Stimulated activated CD4-positive, alpha-beta T cell treated with anti-CD3 and anti-CD28 coated beads, Interleukin-4, amount 100 ng/mL, for 1 hour (primary cell): ENCODE measurements around the gene SLC2A9.

Experiments
- DNase-seq: peaks from one replicate; pipeline ENCODE4 v3.0.0-alpha.2; 2020

The SLC2A9 gene

DNA sequence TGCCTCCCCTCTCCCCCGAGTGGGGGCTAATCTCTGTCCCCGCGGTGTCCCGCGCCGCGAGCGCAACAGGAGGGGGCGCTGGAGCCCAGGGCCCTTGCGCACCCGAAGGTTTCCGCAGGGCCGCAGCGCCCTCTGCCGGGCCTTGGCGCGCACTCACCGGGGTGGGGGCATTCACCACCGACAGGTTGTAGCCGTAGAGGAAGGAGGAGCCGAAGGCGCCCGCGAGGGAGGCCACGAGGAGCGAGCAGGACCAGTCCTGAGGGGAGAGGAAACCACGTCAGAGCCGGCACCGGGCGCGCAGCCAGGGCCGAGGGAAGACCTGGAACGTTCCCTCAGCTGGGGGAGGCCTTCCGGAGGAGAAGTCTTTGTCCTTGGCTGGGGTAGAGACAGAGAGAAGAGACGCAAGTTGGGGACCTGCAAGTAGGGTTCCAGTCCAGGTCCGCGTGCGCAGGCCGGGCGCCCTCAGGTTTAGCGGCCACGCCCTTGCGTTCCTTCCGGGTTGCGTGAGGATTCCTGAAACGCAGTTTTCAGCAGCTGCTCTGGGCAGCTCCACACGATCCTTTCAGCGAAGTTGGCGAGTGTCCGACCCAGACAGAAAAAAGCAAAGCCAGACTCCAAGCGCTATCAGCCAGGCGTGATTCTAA, 2.4 kb downstream of the SLC2A9 start:
- DNase-seq, result peak; percentile 90

DNA sequence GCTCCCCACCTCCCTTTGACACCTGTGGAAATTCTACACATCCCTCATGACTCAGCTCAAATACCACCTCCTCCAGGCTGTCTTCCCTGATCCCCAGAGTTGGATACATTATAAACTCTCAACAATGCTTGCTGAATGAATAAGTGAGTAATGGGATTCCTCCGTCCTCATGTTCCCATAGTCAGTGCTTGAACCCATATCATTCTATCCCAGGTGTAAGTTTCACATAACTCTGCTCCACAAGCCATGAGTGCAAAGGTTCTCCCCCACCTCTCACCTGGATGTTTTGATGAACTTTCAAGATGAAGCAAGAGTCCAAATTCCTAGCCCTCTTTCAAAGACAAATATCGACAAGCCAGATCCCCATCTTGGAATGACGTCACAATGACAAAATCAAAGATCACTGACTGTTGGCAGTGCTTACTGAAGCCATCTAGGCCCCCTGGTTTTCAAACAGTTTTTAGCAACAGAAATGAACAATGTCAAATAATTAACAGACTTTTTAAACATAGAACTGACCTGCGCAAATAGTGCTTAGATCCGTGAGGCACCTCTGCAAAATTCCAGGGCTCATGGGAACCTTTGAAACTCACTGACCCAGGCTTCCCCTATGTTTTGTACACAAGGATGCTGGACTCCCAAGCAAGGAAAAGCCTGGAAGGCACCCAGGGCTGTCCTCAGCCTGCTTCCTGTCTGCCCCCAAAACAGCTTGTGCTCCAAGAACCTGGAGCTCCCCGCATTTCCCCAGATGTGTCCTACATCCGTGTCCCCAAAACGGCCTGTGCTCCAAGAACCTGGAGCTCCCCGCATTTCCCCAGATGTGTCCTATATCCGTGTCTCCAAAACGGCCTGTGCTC, 4.0 kb downstream of the SLC2A9 start:
- DNase-seq, result no peak

DNA sequence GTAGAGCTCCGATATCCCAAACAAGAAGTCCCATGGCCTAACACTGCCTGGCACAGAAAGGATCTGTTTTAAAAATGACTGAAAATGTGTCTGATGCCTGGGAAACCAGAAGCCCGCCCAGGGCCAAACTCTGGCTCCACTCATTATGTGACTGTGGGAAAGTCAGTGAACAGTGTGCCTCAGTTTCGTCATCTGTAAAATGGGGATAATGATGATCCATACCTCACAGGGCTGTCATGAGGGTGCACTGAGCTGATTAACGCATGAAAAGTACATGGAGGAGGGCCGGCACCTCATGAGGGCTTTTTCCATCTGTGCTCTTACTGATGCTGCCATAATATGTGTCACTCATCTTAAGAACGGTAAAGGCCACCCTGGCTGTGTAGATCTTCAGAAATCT, 5.1 kb downstream of the SLC2A9 start:
- DNase-seq, result no peak

DNA sequence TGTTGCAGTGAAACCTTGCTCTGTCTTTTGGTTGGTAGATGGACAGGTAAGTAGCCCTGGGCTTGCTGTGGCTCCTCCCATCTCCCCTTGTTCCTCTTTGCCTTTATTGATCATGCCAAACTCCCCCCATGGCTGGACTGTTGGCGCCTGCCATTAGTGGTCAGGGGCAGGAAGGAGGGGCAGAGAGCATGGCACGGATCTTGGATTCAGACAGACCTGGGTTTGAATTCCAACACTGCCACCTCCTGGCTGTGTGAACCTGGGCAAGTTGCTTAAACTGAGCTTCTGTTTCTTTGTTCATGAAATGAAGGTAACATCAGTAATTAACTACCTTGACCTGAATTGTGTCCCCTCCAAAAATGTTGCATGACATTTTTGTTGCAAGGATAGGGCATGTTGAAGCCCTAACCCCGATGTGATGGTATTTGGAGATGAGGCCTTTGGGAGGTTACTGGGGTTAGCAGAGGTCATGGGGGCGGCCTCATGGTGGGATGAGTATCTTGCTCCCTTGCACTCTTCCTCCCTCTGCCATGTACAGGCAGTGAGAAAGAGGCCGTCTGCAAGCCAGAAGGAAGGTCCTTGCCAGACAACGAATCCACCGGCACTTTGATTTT, 6.0 kb downstream of the SLC2A9 start:
- DNase-seq, result no peak

DNA sequence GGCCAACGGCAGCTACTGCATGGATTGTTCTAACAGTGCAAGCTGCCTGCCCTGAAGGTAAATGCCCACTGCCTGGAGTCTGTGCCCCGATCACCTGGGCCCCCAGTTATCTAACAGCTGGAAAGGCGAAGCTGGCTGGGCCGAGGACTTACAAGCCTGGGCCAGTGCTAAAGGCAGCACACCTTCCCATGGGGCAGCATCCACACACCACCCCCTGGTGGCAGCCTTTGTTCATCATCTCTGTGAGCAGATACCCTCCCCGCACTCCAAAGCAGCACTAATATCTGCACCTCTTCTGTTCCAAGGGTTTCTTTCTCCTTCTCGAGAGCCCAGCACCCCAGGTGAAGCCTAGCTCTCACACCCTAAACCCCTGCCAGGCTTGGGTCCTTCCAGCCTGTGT, 7.6 kb downstream of the SLC2A9 start:
- peak; percentile 38 for DNase-seq

DNA sequence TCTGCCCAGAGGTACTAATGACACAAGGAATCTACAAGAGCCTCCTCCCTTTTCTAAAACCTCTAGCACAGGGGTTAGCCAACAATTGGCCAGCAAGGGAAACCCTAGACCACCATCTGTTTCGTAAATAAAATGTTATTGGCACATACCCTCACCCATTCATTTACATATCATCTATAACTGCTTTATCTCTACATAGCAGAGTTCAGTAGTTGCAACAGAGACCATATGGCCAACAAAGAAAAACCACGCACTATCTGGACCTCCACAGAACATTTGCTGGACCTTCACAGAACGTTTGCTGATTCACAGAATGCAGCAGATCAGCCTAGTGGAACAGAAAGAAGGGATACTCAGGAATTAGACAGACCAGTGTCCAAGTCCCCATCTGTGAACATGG, 9.4 kb downstream of the SLC2A9 start:
- DNase-seq, result no peak

DNA sequence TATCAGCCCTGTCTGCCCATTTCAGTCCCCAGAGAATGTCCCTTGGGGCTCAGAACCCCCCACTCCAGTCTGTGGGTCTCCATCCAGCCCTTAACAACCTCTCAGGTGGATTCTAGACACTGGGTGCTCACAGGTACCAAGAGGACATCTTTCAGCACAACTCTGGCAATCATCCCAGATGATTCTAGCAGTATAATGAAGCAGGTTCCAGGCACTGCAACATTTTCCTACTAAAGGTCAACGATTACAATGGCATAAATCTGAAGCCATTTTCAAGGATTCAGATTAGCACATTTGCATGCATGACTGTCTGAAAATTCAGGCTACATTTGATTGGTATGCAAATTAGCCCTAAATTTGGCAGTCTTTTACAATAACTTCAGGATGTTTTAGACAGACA, 10.0 kb downstream of the SLC2A9 start:
- no peak for DNase-seq

DNA sequence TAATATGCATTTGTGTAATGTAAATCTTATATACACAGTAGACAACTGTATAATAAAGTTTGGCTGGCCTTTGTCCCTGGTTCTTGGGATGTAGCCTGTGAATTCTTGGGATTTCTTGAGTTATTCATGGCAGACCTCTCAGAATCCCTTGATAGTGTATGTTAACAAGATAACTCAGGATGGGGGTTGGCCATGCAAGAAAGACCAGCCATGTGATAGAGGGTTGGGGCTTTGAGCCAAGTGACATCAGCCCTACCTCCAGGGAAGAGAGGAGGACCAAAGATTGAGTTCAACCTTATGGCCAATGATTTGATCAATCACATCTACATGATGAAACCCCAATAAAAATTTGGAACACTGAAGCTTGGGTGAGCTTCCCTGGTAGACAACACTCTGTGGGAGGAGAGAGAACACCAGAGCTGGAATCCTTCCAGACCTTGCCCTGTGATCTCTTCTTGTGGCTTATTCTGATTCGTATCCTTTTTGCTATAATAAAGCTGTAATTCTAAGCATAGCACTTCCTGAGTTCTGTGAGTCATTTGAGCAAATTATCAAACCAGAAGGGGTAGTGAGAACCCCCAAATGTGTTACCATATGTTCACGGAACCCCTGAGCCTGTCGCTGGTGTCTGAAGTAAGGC, 11.3 kb downstream of the SLC2A9 start:
- no peak for DNase-seq

DNA sequence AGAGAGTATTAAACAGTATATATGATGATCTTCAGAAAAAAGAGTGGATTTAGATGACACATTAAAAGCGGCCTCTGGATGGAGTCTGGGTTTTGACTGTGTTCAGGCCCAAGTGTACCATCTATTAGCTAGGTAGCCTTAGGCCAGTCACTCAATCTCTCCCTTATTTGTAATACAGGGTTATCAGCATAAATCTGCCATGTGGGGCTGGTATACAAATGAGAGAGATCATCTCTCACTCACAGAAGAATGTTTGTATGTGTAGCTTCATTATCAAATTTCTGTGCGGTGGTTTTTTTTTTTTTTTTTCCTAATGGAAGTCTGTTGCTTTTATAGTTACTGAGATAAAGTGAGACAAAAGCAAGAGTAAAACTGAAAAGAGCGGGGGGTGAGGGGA, 12.7 kb downstream of the SLC2A9 start:
- DNase-seq, result no peak

DNA sequence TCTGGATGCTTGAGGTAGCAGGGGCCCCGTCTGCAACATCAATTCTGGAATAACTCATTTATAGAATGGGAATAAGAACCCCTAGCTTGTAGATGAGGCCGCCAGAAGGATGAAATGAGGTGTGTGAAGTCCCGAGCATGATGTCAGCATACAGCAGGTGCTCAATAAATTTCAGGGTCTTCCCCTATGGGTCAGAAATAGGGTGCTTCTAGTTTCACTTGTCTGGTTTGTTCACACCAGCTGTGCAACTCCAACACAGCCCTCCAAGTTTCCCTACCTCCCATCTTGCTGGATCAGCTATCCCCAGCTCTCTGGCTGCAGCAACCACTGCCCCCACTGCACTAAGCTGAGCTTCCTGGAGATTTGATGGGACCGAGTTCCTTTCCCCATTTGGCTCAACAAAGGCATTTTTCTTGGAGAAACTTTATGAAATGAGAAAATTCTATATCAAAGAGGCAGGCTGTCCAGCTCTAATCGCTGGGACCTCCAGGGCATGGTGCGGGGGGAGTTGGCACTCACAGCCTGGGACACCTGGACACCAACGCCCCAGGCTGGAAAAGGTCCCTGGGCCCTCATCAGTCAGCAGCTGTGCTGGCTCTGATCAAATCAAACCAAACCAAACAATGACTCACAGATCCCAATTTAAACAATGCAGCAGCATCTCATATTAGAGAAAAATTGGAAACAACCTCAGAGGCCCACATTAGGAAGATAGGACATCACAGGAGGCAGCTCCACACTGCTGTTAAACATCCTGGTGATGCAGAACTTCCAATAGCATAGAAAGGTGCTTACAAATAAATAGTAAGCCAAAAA, 13.3 kb downstream of the SLC2A9 start:
- no peak for DNase-seq

DNA sequence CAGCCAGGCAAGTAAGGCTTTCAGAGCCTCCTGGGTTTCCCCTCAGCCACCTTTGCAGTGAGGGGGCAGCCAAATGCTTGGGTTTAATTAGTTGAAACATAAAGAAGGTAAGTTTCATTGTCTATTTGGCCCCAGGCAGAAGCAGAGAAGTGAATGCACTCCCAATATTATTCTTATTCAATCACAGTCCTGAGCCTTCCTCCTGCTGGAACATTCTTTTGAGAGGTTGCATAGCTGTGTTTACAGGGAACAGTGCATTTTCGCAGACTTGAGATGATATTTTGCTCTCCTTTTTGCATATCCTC, 13.9 kb downstream of the SLC2A9 start:
- no peak for DNase-seq

DNA sequence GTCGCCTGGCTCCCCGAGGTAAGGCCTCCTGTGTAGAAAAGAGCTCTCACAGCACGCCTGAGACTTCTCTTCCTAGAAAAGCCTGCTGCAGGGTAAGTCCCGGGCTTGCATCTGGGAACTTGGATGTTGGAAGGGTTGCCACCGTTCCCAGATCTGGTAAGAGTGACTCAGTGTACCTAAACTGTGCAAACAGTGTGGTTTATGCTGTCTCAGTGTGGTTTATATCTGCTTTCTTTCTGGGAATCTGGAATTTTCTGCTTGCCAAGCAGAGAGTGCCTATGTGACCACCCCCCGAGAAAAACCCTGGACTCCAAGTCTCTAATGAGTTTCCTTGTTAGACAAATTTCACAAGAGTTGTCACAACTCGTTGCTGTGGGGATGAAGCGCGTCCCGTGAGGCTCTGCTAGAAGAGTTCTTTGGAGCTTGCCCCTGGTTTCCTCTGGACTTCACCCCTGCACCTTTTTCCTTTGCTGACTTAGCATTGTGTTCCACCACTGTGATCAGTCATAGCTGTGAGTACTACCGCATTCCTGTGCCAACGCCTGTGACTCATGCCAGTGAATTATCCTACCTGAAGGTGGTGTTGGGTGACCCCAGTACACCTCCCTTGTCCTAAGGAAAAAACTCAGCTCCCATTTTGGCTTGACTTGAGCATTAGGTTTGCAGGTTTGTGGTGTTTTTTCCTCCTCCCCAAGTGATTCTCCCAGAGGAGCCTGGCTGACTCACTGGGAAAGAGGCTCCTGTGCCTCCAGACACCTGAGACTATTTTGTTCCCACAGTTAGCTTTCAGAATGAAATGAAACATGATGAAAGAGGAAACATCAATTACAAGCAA, 14.5 kb downstream of the SLC2A9 start:
- no peak for DNase-seq

DNA sequence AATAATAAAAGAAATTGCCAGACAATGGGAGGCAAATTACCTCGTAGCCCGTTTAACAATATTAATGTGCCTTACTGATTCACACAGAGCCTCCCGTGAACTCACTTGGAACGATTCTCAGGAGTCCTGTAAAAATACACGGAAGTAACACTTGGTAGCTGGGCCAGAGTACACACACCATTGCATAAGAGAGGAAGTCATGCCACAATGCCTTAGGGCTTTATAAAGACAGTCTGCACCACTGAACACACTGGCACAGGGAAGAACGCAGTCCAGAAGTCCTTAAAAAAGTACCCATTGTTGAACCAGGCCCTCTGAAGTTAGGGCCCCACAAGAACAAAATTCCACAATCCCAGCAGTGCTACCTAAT, 15.1 kb downstream of the SLC2A9 start:
- DNase-seq, result no peak

DNA sequence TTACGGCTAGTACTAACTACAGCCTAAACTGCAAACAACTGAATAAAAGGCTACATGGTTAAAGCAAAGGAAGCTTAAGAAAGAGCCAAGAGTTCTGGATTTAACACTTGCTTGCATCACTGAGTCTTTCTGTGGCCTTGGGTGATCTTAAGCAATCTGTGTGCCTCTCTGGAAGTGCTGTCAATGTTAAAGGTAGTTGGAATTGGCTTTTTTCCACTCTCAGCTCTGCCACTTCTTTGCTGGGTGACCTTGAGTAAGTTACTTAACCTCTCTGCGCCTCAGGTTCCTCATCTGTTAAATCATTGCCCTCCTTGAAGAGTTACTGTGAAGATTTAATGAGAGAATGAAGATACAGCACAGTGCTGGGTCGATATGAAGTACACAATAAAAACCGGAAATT, 15.7 kb downstream of the SLC2A9 start:
- DNase-seq, result no peak

DNA sequence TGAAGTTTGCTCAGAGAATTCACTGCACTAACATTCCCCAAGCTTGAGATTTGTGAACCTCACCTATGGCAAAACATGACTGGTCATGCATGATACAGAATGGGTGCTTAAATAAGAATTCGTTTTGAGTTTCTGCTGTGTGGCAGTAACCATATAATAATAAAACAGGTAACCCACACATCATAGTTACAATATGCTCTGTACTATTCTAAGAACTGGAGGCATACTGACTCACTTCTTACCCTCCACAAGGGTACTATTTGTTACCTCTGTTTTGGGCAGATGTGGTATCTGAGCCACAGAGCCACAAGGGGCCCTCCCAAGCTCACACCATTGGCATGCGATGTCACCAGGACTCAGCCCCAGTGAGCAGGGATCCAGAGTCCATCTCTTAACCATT, 17.6 kb downstream of the SLC2A9 start:
- DNase-seq, result no peak

DNA sequence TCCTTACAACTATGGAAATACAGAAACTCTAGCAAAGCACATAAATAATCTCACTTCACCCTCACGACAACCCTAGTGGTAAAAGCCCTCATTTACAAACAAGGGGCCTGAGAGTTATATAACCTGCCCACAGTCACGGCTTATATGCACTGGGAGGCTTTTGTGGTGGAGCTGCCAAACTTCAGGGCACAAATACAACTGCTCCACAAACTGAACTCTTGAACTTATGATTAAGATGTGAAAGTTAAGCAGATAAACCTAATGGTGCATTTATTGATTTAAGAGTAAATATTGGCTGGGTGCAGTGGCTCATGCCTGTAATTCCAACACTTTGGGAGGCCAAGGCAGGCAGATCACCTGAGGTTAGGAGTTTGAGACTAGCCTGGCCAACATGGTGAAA, 19.0 kb downstream of the SLC2A9 start:
- DNase-seq, result no peak

DNA sequence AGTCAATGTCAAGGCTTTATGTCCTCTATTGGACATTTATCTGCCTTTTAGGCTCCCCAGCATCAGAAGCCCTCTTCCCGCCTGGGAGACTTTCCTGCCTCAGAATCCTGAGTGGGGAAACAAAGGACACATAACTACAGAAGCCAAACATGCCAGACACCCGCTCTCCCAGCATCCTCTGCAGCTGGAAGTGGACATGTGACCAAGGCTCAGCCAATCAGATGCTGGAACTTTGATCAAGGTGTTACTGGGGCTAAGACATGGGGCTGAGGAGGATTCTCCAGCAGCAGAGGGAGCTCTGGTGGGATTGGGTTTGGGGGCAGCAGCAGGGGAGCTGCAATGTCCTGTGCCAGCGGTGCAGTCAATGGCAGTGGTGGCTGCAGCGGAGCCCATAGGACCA, 19.5 kb downstream of the SLC2A9 start:
- no peak for DNase-seq

DNA sequence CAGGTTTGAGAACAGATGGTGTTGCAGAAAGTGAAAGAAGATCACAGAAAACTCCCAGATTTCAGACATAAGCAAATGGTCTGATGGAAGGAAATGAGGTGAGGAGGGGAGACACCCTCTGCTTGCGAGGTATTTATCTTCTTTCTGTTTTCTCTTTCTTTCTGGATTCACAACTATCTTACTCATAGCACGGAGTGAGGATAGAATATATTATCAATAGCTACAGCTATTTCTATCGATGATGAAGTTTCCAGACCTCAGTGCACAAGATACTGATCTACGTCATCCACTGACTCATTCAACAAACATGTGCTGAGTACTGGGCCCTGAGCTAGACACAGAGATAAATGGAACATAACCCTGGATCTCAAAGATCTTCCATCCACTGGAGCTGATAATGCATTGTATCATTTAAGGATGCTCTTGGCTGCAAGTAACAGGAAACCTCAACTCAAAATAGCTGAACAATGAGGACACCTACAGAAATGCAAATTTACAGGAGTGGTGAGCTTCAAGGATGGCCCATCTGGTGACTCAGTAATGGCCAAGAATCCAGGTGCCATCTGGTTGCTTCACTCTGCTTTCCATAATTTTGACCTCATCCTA, 21.2 kb downstream of the SLC2A9 start:
- no peak for DNase-seq

DNA sequence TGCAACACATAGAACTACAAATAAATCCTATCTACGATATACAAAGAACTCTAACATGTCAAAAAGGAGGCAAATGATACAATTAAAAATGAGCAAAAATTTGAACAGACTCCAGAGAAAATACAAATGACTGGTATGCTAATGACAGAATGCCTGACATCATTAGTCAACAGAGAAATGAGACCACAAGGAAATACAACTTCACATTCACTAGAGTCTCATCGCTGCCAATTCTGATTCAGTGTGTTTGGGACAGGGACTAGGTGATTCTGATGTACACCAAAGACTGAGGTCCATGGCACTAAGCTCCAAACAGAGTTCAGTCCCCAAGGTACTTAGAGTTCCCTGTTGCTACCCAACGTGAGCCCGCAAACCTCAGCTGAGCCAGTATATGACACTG, 23.4 kb downstream of the SLC2A9 start:
- DNase-seq, result no peak

DNA sequence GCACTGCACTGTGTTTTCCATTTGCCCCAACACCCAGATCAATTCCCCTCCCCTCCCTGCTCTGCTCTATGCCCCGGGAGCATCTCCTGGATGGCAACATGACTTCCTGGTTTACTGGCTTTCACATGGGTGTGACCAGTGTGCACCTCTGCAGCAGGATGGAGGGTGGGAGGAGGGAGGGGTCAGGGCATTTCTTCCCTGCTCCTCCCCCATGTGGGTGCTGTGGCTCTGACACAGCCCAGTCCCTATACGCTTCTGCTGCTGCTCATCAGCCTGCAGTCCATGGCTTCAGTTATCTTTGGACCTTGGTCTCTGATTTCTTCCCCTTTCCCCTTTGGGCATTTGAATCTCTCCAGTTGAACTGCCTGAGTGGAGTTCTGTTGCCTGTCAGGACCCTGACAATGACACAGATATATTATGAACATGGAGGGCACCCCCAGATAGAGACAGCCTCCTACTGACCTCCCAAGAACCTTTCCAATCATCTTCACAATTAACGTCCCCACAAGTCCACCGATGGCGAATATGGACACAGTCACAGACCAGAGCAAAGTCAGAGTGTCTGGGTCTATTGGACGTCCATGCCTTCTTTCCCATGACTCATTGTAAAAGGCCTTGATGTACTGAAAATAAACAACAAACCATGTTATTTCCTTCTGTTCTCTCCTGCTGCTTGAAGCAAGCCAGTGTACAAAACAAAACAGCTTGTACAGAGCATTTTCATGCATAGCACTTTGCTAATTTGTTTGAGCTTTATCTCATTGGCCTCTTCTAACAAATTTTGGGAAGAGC, 24.8 kb downstream of the SLC2A9 start:
- DNase-seq, result no peak
